Activated T-cell treated with anti-CD3 and anti-CD28 coated beads, Interleukin-2, amount 50 U/mL, for 48 hours (primary cell): Measurements from ENCODE around the gene SLC35B2.

ENCODE experiments used
- DNase-seq, 2 experiments: peaks; one replicate each; pipeline ENCODE4 v3.0.0-alpha.2; 2020

Gene SLC35B2

GRCh38 chr6:44257025-44257752 lies at the start of gene SLC35B2:
Gene SLC35B2, minus strand, starts transcription at chr6:44257528. Its CDS starts 118 bp downstream, at chr6:44257410.
- DNase-seq: peak; percentile 73 to 81

DNA sequence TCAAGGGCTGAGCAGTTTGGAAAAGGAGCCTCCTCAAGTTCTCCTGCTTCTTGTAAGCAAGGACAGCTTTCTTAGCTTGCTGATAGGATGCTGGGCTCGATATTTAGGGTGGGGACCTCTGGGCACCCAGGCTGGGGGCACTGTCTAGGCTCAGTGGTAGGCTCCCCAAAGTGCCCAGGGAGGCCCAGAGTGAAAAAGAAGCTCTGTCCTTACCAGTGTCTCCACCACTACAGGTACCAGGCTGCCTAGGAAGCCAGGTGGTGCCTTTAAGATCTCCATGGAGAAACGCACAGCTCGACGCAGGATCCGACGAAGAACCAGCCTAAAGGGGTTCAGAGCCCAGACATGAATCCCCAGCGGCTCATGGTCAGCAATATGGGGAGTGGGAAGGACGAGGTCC lies 49.4 kb upstream of the SLC35B2 start:
- DNase-seq: no peak

- no peak for DNase-seq
Measured at GRCh38 chr6:44305200-44305725, 47.9 kb upstream of the SLC35B2 start.

- DNase-seq: peak; percentile 50 to 60
Measured at GRCh38 chr6:44304282-44305199, 47.2 kb upstream of the SLC35B2 start.

DNA sequence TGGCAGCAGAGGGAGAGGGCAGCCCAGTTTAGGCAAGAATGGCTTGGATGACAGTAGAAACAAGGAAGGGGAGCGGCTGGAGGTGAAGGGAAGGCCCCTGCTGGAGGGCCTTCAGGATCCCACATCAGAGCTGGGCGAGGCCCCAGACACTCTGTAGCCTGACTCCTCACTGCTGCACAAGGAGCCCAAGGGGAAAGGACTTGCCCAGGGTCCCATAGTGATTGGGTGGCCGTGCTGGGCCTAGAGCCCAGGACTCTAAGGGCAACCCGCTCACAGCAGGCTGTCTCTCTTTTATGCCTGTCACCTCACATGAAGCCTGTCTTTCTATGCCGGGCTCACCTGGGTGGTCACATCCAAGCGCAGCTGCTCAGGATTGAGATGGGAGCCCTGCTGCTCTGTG lies 46.5 kb upstream of the SLC35B2 start:
- DNase-seq: no peak

GRCh38 chr6:44302856-44303255 lies 45.5 kb upstream of the SLC35B2 start:
- DNase-seq: no peak

DNA sequence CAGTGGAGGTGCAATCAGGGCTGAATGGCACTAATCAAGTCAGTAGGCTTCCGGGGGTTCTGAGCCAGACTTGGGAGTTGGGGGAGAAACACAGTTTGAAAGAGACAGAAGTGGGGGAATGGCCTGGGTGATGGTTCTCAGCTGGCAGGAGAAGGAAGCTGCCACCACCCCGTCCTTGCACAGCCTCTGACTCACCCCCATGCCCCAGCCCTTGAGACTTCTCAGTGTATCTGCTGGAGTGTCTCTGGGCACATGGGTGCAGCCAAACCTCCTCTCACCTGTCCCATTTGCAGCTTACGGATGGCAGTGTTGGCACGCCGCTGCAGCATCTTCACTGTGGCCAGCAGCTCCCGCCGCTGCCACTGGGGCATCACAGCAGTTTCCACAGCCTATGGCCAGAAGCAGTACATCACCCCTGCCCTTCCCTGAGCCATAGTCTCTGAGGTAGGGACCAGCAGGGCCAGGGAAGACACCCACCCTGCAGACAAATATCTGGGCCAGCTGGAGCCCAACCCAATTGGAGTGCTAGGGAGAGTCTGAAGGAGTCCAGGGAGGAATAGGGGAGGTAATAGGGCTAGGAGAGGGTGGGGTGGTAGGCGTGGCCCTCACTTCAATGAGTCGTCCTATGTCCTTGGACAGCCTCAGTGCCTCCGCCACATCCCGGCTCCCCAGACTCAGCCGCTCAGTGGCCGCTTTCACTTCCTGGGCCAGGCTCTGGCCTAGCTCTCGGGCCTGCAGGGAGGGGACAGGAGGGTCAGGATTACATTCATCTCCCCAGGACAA lies 44.6 kb upstream of the SLC35B2 start:
- no peak for DNase-seq

DNA sequence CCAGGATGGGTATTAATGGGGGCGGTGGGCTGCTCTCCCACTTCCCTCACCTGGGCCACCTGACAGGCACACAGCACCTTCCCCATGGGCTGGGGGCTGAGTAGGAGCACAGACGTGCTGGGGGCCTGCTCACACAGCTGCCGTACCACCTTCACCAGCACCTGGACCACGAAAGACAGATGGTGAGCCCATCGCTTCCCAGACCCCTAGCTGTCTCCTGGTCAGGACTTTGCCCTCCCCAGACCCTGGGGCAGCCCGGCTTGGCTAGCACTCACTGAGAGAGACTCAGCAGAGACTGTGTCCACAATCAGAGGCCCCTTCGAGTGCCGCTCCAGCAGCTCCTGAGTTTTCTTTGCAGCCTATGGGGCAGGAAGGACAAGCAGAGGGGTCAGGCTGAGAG lies 43.8 kb upstream of the SLC35B2 start:
- no peak for DNase-seq

- DNase-seq: no peak
Measured at GRCh38 chr6:44300292-44300823, 43.0 kb upstream of the SLC35B2 start.

- no peak for DNase-seq
Measured at GRCh38 chr6:44298864-44299263, 41.5 kb upstream of the SLC35B2 start.

- no peak for DNase-seq
Measured at GRCh38 chr6:44298055-44298803, 40.9 kb upstream of the SLC35B2 start.

- DNase-seq: peak; percentile 66 to 71
Measured at GRCh38 chr6:44297063-44298038, 40.0 kb upstream of the SLC35B2 start.

- no peak for DNase-seq
Measured at GRCh38 chr6:44294832-44295791, 37.8 kb upstream of the SLC35B2 start.

- no peak for DNase-seq
Measured at GRCh38 chr6:44292661-44293365, 35.5 kb upstream of the SLC35B2 start.

- DNase-seq: no peak
Measured at GRCh38 chr6:44291841-44292240, 34.5 kb upstream of the SLC35B2 start.

GRCh38 chr6:44289726-44290260 lies 32.5 kb upstream of the SLC35B2 start:
- no peak for DNase-seq

- DNase-seq: no peak
Measured at GRCh38 chr6:44286747-44287146, 29.4 kb upstream of the SLC35B2 start.

- no peak for DNase-seq
Measured at GRCh38 chr6:44286285-44286565, 28.9 kb upstream of the SLC35B2 start.
